Measurements from ENCODE around the gene TJAP1. TPM values are rescaled to one million over a fixed set of nuclear protein-coding genes. Genes with fewer than 3 reads are reported as not detected.

TJAP1 gene
- total and polyA plus RNA-seq, 12 donors = 17.6 to 77.5 (median 33.0) TPM

GRCh38 chr6:43506667-43507471 lies 29.5 kb downstream of the TJAP1 start:
- 22 to 32% (median 25%) methylated on average over 10 to 14 of the region's 14 CpGs for WGBS, 4 donors
- peaks cover 0 to 50% of the 10 kb centered on the region in 2 donors for H3K36me3 ChIP-seq (replicated peaks in 1 of 2)
- no peaks in the 10 kb centered on the region for H3K27me3 ChIP-seq
- peaks cover 18% of the 10 kb centered on the region in 2 donors for H3K4me1 ChIP-seq (replicated peaks in 1 of 2)
- peak; percentile 80 to 95 (median 86) for DNase-seq
- H3K9me3 ChIP-seq (replicated peaks in 1 of 3) = no peaks in the 10 kb centered on the region
- peak; percentile 96 to 98 (median 96) for TF ChIP-seq CTCF (IDR thresholded peaks at IDR 0.05)
- TF ChIP-seq POLR2A (IDR thresholded peaks at IDR 0.05) = no peak
- intact Hi-C loops (cut with DNase I) = loop anchor here (5.0 to 10.0 kb wide), 3 partner anchors 55 to 122 kb away; no protein-coding TSS in a partner anchor
- no peak overlapping the region for H3K4me3 ChIP-seq
- H3K27ac ChIP-seq = peak overlapping the region in 3 of 5 donors; percentile 27 to 70 (median 64)

DNA sequence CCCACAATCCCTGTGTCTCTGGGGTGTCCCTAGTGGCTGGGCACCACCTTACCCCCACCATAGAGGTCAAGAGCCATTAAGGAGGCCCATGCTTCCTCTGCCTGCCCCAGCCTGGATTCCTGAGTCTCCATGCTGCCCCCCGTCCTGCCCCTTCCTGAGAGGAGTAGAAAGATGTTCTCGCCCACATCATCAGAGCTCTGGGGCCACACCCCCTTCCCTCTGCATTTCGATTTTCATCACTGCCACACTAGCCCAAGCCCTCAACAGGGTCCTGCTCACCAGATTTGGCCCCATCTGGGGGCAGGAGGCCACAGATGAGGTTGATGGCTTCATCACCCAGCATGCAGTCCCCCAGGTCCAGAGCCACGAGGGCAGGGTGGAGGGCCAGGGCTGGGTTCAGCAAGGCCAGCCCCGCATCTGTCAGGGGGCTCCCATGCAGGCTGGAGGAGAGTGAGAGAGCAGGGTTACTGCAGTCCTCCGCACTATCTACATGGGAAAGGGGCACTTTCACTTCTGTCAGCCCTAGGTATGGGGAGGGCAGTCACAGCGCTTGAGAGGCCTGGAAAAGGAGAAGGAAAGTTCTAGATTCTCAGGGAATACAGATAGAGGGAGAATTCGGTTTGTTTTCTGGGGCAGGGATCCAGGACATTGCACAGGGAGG lies 31.2 kb downstream of the TJAP1 start:
- no peak for DNase-seq
- WGBS, 4 donors = 60 to 68% (median 64%) methylated on average over 6 to 8 of the region's 8 CpGs
- Histone ChIP-seq H3K4me1 (replicated peaks in 1 of 2) (peaks cover 18% of the 10 kb centered on the region in 2 donors), H3K36me3 (replicated peaks in 1 of 2) (peaks cover 0 to 50% of the 10 kb centered on the region in 2 donors), H3K4me3 (peak overlapping the region in 1 of 4 donors; percentile 89), H3K27ac (peak overlapping the region in 1 of 5 donors; percentile 95), H3K27me3 (no peaks in the 10 kb centered on the region), H3K9me3 (replicated peaks in 1 of 3) (no peaks in the 10 kb centered on the region)
- TF ChIP-seq CTCF (IDR thresholded peaks at IDR 0.05) (no peak), POLR2A (IDR thresholded peaks at IDR 0.05) (no peak)
- intact Hi-C loops (cut with DNase I) = loop anchor here (5.0 to 10.0 kb wide), 3 partner anchors 56 to 124 kb away; no protein-coding TSS in a partner anchor

DNA sequence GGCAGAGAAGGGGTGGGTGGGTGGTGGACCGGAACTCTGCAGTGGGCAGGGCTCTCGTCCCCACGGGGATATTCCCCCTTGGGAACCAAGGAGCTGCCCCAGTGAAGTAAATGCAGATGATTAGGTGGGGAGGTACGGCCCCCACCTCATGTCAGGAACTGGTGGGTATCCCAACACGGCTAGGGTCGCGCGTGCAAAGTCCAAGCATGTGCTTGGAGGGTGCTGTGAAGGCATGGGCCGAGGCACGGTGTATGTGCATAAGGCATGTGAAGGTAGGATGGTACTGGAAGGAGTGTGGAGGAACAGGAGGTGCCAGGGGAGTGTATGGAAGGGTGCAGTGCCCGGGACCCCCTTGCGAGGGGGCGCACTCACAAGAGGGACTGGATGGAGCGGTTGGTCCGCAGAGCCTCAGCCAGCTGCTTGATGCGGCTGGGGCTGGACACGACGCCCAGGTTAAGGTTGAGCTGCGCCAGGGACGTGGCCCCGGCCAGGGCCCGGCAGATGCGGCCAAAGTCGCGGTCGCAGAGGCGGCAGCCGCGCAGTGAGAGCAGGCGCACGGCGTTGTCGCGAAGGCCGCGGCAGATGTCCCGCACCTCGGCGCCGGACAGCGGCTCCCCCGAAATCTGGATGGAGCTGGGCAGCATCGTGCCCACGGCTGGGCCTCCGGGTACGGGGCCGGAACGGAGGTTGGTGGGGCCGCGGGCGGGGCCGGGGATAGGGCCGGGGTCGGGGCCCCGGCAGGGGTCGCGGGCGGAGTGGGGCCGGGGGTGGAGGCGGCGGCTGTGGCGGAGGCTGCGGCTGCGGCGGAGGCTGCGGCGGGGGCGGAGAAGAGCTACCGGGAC lies 32.0 kb downstream of the TJAP1 start:
- no peak for TF ChIP-seq POLR2A (IDR thresholded peaks at IDR 0.05)
- TF ChIP-seq CTCF (IDR thresholded peaks at IDR 0.05) = no peak
- no peaks in the 10 kb centered on the region for H3K27me3 ChIP-seq
- DNase-seq = peak in 3 of 7 donors; percentile 46 to 65 (median 52)
- peaks cover 0 to 50% of the 10 kb centered on the region in 2 donors for H3K36me3 ChIP-seq (replicated peaks in 1 of 2)
- peak overlapping the region; percentile 6 to 89 (median 22) for H3K4me3 ChIP-seq
- H3K4me1 ChIP-seq (replicated peaks in 1 of 2) = peaks cover 18% of the 10 kb centered on the region in 2 donors
- peak overlapping the region; percentile 39 to 95 (median 79) for H3K27ac ChIP-seq
- WGBS, 4 donors = 6 to 33% (median 18%) methylated on average over 14 to 69 of the region's 69 CpGs
- intact Hi-C loops (cut with DNase I) = loop anchor here (5.0 to 10.0 kb wide), 3 partner anchors 57 to 125 kb away; no protein-coding TSS in a partner anchor
- H3K9me3 ChIP-seq (replicated peaks in 1 of 3) = no peaks in the 10 kb centered on the region

Data from adrenal gland (tissue), 12 donors.